Activated CD8-positive, alpha-beta memory T cell treated with anti-CD3 and anti-CD28 coated beads for 1 hour (primary cell): ENCODE data around the gene HOXA11.

Source experiments
- DNase-seq, 2 donors: peaks; one replicate each; pipeline ENCODE4 v3.0.0-alpha.2; 2020; ENCODE audit warnings: low read depth in 1 of 2; ENCODE audit errors: extremely low read depth in 1 of 2

HOXA11 gene

DNA sequence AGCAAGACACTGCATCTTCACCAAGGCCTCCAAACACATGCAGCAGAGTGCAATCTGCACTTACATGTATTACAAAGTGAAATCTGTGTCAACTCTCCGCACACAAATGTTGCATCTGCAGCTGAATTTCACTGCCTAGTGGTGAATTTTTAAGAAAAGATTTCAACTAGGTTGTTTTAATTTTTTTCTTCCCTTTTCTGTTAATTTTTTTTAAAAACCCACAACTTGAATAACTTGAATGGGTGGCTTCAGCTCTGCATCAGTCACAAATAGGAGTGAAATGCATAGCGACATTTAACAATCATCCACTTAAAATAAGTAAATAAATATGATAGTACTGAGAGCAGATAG lies 8.9 kb upstream of the HOXA11 start:
- no peak for DNase-seq

DNA sequence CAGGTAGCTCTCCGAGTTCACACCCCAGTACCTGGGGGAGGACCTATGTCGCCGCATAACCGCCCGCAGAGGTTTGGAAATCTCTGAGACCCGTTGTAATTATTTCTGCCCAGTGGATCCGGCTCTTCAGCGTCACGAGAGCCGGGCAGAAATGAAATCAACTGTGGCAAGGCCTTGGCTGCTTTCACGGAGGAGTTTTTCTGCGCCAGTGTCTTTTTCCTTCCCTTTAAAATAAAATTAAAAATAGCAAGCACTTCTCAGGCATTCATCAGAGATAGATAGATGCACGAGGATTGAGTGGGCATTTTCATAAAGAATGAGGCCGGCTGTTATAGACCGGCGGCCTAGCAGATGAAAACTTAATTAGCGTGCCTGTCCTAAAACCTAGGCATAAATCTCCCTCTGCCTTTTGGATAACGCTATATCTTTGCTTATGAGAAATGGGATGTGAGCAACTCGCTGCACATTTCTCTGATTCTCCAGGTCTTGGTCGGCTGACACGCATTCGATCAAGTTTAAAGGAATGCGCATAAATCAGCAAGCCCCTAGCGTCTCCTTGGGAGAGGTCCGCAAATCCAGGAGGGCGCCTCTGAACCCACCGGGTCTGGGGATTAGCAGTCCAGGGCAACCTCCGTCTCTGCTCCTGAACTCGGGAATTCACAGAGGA lies 8.4 kb upstream of the HOXA11 start:
- DNase-seq: no peak

DNA sequence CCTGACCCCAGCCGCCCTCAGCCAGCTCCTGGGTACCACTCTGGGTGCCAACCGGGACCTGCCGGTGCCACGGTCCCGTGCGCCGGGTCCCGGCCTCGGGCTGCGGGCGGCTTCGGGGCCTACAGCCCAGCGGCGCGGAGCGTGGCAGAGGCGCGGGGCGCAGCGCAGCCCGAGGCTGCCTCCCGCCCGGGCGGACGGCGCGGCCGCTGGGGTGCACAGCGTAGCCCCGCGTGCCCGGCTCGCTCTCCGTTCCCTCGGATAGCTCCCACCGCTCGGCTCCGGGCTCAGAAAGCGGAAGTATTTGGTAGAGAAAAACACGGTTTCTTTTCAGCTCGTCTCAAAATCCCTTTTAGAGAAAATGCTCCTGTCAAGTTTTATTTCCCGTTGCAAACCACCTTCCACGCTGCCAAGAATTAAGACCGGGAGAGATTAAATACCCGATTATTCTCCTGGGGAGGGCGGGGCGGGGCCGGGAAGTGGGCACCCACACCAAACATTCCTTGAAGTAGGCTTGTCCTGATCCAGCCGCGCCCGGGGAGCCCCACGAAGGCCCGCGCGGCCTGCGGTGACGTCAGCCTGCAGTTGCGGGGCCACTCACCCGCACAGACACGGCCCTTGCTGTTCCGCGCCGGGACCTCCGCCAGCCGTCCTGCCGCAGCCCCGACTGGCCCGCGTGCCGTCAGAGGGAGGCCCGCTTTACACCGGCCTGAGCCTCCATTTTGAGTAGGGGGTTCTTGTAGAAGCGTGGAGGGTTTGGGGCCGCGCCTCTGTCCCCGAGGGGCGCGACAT lies 7.7 kb upstream of the HOXA11 start:
- DNase-seq: no peak

DNA sequence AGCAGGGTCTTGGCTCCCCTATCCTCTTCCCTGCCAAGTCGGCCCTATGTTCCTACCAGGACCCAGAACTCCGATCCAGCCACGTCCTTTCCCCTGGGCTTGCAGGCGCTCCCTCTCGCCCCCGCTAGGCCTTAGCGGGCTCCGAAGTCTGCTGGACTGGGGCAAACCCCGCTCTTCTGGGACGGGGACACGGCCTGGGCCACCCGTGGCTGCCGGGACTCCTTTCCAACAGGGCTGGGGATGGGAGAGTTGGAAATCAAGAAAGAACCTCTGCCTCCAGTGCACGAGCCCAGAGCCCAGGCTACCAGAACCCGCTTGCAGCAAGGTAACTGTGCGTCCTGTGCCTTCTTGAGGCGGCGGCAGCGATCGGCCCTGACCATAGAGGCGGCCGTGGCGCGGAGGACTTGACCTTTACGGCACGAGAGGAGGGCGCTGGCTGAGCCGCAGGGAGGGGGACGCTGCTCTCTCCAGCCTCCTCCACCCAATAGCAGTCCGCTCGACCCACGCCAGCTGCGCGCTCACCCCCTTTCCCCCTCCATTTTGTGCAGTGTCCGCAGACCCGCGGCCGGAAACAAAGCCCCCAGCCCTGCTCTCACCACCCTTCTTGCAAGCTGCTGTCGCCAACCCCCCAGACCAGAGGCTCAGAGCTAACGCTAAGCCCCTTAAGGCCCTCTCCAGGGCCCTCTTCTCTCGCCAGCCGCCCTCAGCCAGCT lies 7.0 kb upstream of the HOXA11 start:
- no peak for DNase-seq

DNA sequence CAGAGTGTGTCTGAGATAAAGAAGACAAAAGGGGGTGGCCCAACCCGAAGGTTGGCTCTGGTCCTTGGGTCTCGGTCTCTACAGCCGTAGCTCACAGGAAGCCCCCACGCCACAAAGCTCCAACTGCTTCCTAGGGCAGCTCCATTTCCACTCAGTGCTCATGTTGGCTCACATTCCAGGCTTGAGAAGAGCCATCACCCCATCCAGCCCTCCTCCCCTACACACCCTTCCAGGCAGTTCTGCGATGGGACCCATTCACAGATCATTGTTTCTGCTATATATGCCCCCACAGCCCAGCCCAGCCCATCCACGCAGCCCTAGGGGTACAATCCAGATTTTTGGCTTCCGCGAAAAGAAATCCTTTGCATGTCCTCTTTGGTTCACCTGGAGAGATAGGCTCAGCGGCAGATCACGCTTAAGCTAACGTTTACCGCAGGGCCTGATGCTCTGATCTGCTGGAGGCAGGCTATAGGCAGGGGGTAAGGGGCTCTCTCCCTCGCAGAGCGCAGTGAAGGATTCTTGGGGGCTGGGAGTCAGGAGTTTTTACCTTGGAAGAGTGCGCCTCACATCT lies 6.2 kb upstream of the HOXA11 start:
- no peak for DNase-seq

GRCh38 chr7:27189997-27190748 lies 5.1 kb upstream of the HOXA11 start:
- no peak for DNase-seq

DNA sequence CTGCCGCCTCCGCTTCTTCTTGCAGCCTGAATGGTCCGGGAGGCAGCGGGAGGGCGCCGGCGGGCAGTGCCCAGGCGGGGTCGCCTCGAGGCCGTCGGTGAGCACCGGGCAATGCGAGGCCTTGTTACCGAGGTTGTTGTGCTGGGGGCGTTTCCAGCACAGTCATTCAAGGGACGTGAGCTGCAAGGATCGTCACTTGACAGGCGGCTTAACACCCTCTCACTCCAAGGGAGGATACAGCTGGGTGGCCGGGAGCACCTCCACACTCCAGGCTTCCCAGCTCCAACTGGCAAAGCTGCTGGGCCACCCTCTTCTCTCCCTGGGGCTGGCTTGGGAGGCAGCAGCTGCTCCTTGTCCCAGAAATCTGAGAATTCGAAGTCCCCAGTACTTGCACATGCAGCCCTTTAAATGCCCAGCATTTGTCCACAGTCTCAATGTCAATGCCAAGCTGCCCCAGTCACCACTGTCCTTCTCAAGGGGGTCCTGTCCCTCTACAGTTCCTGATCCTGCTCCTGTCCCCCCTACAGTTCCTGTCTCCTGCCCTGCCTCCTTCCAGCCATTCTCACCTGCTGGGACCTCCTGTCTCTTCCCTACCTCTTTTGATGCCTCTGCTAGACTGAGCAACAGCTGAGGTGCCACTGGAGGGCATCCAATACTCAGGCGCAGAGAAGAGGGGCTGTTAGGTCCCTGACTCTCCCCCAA lies 4.4 kb upstream of the HOXA11 start:
- no peak for DNase-seq

GRCh38 chr7:27188386-27189294 lies 3.6 kb upstream of the HOXA11 start:
- no peak for DNase-seq

GRCh38 chr7:27187475-27188385 lies 2.7 kb upstream of the HOXA11 start:
- DNase-seq: no peak

DNA sequence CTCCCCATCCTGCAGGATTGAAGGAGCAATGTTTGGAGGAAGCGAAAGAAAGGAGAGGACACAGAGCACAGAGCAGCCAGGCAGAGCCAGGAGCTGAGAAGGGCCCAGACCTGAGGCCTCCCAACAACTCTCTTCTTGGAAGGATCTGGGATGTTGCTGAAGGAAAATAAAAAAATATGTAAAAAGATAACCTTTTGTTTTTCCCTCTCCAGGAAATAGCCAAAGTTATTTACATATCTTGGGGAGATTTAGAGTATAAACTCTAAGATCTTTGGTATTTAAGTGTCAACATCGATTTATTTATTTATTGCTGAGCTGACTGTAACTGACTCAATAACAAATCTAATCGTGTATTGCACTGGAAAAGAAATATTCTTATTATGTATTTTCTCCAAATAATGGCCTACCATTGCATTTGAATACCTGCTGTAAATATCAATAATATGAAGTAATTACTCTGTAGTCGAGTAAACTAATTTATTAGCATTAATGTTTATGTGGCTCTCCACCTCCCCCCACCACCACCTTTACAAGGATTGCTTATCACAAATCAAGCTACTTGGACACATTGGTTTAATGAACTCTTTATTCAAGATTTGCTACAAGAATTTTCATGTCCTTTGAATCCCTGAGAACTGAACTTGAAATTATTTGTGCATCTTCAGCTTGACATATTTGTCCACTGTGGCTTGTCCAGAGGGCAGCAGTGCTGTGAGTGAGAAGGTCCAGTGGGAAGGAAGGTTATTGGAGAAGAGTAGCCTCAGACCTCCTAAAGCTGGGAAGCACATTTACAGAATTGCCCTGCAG lies 1.8 kb upstream of the HOXA11 start:
- no peak for DNase-seq

DNA sequence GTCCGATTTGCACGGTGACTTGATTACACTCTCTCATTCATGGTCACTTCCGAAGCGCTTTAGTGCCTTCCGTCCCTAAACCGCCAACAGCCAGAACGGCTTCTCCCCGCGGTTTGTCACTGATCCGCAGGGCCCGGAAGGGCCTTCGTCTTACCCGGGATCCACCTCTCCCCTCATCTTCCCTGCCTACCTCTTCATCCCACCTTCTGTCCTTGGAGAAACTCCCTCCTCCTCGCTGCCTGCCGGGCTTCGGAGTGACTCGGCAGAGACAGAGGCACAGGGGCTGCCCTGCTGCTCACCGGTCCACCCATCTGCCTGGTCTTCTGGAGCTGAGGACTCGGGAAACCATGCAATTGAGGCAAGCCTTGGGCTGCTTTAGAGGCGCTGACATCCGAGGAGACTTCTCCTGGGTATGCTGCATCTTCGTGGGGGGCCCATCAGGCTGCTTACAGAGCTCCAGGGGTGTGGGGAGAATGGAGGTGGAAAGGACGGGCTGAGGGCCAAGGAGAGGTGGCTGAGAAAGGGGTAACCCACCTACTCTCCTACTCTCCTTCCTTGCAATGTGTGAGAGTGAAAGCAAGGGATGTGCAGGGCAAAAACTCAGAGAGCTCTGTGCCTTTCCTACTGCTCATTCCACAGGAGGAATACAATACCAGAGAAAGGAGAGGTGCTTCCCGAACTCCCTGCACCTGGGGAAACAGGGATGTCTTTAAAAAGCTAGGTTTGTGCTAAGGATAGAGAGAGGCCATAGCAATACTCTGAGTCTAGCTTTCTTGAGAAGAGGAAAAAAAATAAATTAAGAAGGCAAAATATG lies 1.0 kb upstream of the HOXA11 start:
- DNase-seq: no peak

DNA sequence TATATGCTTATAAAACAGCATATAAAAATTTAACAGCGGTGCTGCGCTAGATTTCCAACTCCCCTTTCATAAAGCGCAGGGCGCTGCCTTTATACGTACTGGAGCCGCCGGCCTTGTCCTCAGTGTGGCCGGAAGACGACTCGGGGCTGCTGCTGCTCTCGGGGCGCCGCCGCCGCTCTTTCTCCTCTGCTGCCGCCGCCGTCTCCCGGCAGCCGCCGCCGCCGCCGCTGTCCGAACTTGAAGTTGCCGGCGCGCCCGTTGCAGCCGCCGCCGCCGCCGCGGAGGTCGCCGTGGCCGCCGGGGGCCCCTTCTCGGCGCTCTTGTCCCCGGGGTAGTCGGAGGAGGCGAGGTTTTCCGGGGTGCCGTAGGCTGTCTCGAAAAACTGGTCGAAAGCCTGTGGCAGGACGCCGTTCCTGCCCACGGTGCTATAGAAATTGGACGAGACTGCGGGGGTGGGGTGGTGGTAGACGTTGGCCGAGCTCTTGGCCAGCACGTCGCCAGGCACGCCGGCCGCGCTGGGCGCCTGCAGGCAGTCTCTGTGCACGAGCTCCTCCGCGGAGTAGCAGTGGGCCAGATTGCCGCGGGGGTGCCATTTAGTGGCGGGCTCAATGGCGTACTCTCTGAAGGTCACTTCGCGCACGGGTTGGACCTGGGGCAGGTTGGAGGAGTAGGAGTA lies 557 bp downstream of the HOXA11 start:
- no peak for DNase-seq

DNA sequence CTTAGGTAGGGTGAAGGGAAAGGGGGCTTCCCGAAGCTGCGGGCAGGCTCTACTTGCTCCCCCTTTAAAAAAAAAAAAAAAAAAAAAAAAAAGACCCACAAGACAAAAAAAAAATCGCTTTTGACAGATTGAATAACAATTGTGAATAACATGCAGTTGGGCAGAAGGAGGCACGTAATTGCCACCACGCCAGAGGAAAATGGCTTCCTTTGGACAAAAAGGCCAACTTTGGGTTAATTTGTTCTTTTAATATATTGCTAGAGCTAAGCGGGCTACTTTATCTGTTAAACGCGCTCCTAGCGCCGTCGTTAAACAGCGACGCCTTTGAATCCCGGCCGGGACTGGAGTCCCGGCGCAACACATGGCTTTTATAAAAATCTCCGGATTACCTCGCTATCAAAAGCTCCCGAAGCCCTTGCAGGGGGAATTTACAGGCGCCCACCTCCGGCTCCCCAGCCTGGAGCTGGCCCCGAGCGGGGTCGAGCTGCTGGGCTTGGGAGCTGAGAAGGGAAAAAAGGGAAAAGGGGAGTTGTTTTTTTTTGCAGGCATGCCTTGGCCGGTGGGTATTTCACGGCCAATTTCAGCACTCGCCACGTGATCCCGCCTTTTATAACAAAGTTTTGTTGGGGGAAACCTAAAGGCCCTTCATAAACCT lies 1.2 kb downstream of the HOXA11 start:
- DNase-seq: no peak

DNA sequence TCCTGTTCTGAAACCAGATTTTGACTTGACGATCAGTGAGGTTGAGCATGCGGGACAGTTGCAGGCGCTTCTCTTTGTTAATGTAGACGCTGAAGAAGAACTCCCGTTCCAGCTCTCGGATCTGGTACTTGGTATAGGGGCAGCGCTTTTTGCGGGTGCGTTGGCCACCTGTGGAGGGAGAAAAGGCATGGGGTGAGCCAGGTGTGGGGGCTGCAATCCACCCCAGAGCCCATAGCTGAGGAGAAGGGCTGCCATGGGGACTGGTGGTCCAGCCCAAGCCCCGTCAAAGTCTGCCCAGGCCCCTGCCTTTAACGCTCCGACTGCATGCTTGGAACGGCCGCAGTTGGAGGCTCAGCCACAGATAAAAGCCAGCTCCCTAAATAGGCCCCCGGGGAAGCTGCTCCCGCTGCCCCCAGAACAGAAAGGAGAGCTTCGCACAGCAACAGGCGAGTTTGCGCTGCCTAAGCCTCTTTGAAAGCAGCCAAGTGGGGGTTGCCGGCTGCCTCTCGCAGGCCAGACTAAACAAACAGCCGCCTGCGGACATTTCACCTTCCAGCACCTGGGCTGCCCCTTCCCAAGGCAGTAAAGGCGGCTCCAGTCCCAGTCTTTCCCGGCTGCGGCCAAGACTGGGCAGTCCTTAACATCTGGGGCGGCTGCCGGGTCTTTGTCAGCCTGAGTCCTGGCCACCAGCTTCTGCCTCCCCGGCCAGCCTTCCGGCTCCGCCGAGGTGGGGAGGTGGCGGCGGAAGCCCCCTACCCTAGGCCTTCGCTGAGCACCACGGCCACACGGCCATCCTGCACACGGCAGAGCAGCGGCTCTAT lies 2.0 kb downstream of the HOXA11 start:
- DNase-seq: no peak
